GM18517 (cell line): ENCODE results near the gene HIVEP1.
A peak's percentile ranks its signal among the peaks of the same experiment; 100 is the strongest.

Experiments
- ATAC-seq: cut with Tn5 transposase; IDR thresholded peaks from one replicate; pipeline ENCODE4 v1.9.1; 2021; ENCODE audit warnings: mild to moderate bottlenecking, moderate library complexity; ENCODE audit not compliant: unreplicated experiment

Gene HIVEP1

GRCh38 chr6:12115001-12115400 lies 102.9 kb downstream of the HIVEP1 start:
- no peak for ATAC-seq

- ATAC-seq, result no peak
Observed at GRCh38 chr6:12115492-12115891, 103.4 kb downstream of the HIVEP1 start.

- no peak for ATAC-seq
Observed at GRCh38 chr6:12116264-12116800, 104.2 kb downstream of the HIVEP1 start.

- ATAC-seq, result no peak
Observed at GRCh38 chr6:12116978-12117377, 104.9 kb downstream of the HIVEP1 start.

- ATAC-seq, result no peak
Observed at GRCh38 chr6:12118607-12119006, 106.5 kb downstream of the HIVEP1 start.

GRCh38 chr6:12119085-12119588 lies 107.0 kb downstream of the HIVEP1 start:
- peak; percentile 75 for ATAC-seq

GRCh38 chr6:12125396-12125795 lies 113.3 kb downstream of the HIVEP1 start:
- ATAC-seq, result no peak

GRCh38 chr6:12126051-12126450 lies 113.9 kb downstream of the HIVEP1 start:
- no peak for ATAC-seq

GRCh38 chr6:12129523-12129922 lies 117.4 kb downstream of the HIVEP1 start:
- ATAC-seq, result no peak

- ATAC-seq, result no peak
Observed at GRCh38 chr6:12132351-12133222, 120.5 kb downstream of the HIVEP1 start.

GRCh38 chr6:12134581-12134980 lies 122.5 kb downstream of the HIVEP1 start:
- no peak for ATAC-seq

- ATAC-seq, result no peak
Observed at GRCh38 chr6:12134991-12135390, 122.9 kb downstream of the HIVEP1 start.

GRCh38 chr6:12136905-12137304 lies 124.8 kb downstream of the HIVEP1 start:
- no peak for ATAC-seq

GRCh38 chr6:12137480-12137879 lies 125.4 kb downstream of the HIVEP1 start:
- ATAC-seq, result no peak

GRCh38 chr6:12138381-12138780 lies 126.3 kb downstream of the HIVEP1 start:
- no peak for ATAC-seq

- ATAC-seq, result no peak
Observed at GRCh38 chr6:12138936-12139335, 126.8 kb downstream of the HIVEP1 start.

- no peak for ATAC-seq
Observed at GRCh38 chr6:12147557-12148316, 135.6 kb downstream of the HIVEP1 start.

GRCh38 chr6:12148317-12148801 lies 136.2 kb downstream of the HIVEP1 start:
- ATAC-seq, result no peak

- ATAC-seq, result no peak
Observed at GRCh38 chr6:12148841-12149240, 136.7 kb downstream of the HIVEP1 start.

GRCh38 chr6:12149944-12150510 lies 137.9 kb downstream of the HIVEP1 start:
- no peak for ATAC-seq

GRCh38 chr6:12150812-12151432 lies 138.8 kb downstream of the HIVEP1 start:
- no peak for ATAC-seq
